ENCODE results near the gene OR8G1.

- TF ChIP-seq POLR2A (IDR thresholded peaks at IDR 0.05) = no peak
- no peak for TF ChIP-seq POLR2AphosphoS5 (IDR thresholded peaks at IDR 0.05)
- no peak for TF ChIP-seq CTCF (IDR thresholded peaks at IDR 0.05)
Measured at GRCh38 chr11:124207102-124207792, 33.6 kb upstream of the OR8G1 start.

All from prostate gland (tissue), 2 donors.